HG03045 (cell line): Measurements from ENCODE around the gene TSGA10.
"Not testable (repeated sequence)": the region's sequence is repeated elsewhere in the genome, so short reads cannot be mapped to it uniquely, and the experiment has no call there.

Experiments used
- ATAC-seq: cut with Tn5 transposase; IDR thresholded peaks from one replicate; pipeline ENCODE4 v1.9.1; 2021; ENCODE audit warnings: mild to moderate bottlenecking, moderate library complexity; ENCODE audit not compliant: unreplicated experiment

Gene TSGA10

GRCh38 chr2:99081891-99082290, 72.9 kb downstream of the TSGA10 start:
- no peak for ATAC-seq

GRCh38 chr2:99079226-99079625, 75.5 kb downstream of the TSGA10 start:
- ATAC-seq = no peak

GRCh38 chr2:99072551-99072950, 82.2 kb downstream of the TSGA10 start:
- no peak for ATAC-seq

- ATAC-seq = no peak
Measured at GRCh38 chr2:99067871-99068625, 86.7 kb downstream of the TSGA10 start.

GRCh38 chr2:99066075-99066958, 88.4 kb downstream of the TSGA10 start:
- peak; percentile 94 for ATAC-seq

GRCh38 chr2:99049187-99049586, 105.6 kb downstream of the TSGA10 start:
- ATAC-seq = not testable (repeated sequence)

- ATAC-seq = not testable (repeated sequence)
Measured at GRCh38 chr2:99040736-99041300, 113.9 kb downstream of the TSGA10 start.

GRCh38 chr2:99035920-99036319, 118.8 kb downstream of the TSGA10 start:
- no peak for ATAC-seq

GRCh38 chr2:99032786-99033185, 122.0 kb downstream of the TSGA10 start:
- ATAC-seq = no peak

- no peak for ATAC-seq
Measured at GRCh38 chr2:99032001-99032400, 122.7 kb downstream of the TSGA10 start.

- no peak for ATAC-seq
Measured at GRCh38 chr2:99031481-99031880, 123.3 kb downstream of the TSGA10 start.

GRCh38 chr2:99028558-99028957, 126.2 kb downstream of the TSGA10 start:
- ATAC-seq = no peak

- ATAC-seq = no peak
Measured at GRCh38 chr2:99027856-99028255, 126.9 kb downstream of the TSGA10 start.

- ATAC-seq = no peak
Measured at GRCh38 chr2:99000708-99001107, 154.0 kb downstream of the TSGA10 start.

- not testable (repeated sequence) for ATAC-seq
Measured at GRCh38 chr2:98988695-98989094, 166.0 kb downstream of the TSGA10 start.

GRCh38 chr2:98985905-98986666, 168.7 kb downstream of the TSGA10 start:
- no peak for ATAC-seq

- no peak for ATAC-seq
Measured at GRCh38 chr2:98975611-98976010, 179.1 kb downstream of the TSGA10 start.

GRCh38 chr2:98972582-98973167, 182.1 kb downstream of the TSGA10 start:
- no peak for ATAC-seq

- ATAC-seq = no peak
Measured at GRCh38 chr2:98959810-98960507, 194.8 kb downstream of the TSGA10 start.

- ATAC-seq = no peak
Measured at GRCh38 chr2:98952966-98953365, 201.8 kb downstream of the TSGA10 start.
